T-helper 9 cell (primary cell): ENCODE data around the gene BMPER.
"Not testable (repeated sequence)": the region's sequence is repeated elsewhere in the genome, so short reads cannot be mapped to it uniquely, and the experiment has no call there.

Experiments used
- DNase-seq: peaks from one replicate; pipeline ENCODE4 v3.0.0-alpha.2; 2020

BMPER gene

GRCh38 chr7:34145603-34146002 lies 240.3 kb downstream of the BMPER start:
- DNase-seq: no peak

GRCh38 chr7:34153656-34154270 lies 248.4 kb downstream of the BMPER start:
- no peak for DNase-seq

DNA sequence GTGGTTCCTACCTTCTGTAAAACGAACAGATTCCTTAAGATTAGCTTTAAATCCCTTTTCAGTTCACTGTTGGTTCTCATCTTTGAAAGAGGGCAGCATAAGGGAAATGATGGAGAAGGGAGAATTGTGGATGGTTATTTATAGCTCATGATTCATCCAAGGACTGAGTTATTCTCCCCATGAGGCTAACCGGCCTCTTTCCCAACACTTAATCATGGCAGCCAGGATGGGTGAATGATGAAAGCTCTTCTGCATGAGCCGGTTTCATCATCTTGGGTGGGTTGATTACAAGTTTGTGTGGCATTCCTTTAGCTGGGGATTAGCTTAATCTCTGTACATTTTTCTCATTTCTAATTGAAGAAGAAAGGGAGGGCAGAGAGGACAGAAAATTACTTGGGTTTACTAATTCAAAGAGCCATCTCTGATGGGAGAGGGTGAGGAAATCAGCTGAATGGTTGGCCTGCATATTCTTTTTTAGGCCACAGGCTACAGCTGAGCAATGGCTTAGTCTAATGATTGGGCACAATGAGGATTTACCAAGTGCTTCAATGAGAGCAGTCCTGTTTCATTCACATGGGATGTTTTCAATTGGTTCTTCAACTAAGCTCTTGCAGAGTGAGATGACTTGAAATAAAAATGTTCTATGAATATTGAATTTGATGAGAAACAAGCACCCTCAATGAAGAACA lies 250.0 kb downstream of the BMPER start:
- no peak for DNase-seq

DNA sequence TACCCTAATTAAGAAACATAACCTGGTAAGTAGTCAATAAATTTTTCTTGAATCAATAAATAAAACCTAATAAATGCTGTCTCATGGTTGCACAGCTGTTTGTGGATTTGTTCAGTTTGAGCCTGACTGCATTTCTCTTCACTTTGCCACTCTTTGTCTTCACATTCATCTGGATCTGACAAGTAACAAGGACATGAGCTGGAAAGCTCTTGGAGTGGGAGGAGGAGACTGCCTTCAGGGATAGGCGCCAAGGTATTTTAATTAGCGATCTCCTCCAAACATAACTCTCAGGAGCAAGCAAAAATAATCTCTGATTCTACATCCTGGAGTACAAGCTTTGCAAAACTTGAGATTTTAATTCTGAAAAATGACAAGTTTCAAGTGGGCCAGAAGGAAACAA lies 251.0 kb downstream of the BMPER start:
- DNase-seq: no peak

DNA sequence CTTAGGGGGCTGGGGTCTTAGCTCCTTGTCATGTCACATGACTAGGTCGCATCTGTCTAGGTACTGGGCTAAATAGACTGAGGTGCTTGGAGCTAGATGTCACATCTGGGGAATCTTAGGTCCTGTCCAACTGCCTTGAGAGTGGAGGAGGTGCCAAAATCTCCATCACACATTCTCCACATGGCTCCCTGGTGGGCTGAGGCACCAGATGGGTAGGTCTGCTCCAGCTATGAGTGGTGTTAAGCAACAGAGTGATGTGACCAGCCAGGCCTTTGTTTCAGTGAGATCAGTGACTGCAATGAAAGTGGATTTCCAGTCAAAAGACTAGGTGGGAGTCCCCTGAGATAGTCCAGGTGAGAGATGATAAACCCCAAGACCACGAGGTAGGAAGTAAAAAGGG lies 251.8 kb downstream of the BMPER start:
- no peak for DNase-seq

DNA sequence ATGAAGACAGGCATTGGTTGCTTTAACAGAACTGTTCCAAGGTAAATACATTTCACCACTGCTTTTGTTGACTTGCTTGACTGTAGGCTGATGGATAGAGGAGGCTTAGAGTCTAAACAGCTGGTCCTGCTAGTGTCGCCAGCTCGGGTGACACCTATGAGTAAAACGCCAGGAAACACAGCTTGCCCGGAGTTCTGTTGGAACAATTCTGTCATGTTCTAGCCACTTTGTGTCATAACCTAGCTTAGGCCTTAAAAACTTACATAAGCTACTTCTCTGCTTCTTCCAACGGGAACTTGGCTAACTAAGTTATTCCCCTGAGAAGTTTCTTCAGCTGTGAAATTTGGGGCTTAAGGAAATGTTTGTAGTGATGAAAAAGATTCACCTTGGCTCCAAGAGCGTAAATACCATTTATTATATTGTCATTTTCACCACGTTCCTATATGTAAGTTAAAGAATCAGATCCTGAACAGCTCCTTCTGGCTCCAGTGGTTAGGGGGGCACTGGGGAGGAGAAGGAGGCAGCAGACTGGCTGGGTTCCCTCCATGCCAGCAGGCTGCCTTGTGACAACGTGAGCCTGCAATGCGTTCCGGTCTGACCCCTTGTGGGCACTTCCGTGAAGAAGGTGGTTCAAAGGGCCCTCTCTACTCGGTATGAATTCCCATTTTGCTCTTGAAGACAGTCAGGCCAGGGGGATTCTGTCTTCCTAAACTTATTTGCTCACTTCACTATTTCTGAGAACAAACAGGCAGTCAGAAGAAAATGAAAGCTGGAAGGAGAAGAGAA lies 253.2 kb downstream of the BMPER start:
- DNase-seq: no peak

DNA sequence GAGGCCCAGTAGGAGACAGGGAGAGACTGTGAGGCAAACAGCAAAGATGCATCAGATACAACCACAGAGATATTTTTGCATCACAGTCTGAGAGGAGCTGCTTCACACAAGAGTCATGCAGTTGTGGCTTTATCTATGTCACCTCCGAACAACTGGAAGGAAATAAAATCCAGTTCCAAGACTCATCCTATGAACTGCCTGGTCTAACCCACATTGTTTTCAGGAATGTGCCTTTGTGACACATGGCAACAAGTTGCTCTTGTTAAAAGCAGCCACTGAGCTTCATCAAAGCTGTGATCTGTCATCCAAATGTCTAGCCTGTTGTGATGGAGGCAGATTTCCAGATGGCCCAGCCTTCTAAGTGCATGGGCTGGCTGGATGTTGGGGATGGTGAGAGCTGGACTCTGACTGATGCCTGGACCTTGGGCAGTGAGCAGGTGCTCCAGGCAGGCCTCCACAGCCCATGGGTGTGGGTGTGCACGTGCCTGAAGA lies 255.0 kb downstream of the BMPER start:
- DNase-seq: no peak

GRCh38 chr7:34162027-34162565 lies 256.8 kb downstream of the BMPER start:
- DNase-seq: no peak

- no peak for DNase-seq
Measured at GRCh38 chr7:34162677-34163076, 257.3 kb downstream of the BMPER start.

DNA sequence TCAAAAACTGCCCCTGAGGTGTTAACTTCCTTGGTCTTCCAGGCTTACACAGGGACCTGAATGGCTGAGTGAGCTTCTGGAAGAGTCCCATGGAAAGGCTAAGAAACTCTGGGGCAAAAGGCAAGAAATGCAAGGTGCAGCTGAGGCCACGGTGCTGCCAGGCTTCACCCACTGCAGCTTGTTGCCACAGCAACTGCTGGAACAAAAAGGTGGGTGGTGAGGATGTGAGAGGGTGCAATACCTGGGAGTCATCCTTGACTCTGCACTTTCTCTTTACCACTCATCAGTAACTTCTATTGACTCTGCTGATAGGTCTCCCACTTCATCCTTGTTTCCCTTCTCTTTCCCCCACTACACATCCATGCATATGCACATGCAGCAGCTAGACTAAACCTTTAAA lies 258.6 kb downstream of the BMPER start:
- no peak for DNase-seq

DNA sequence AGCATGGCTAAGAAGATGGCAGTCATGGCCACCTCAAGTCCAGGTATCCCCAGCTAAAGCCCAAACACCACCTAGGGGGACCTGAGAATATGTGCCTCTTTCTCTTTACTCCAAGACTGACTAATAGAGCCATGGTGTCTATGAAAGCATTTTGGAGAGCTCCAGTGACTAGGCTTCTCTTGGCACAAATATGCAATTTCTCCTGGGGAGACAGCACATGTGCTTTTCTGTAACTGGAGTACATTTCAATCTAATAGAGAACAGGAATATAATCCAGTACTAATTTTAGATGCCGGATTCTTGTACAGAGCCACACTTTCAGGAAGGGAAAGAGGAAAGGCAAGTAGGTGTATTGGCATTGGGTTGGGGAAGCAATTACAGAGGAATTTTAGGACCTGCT lies 260.1 kb downstream of the BMPER start:
- no peak for DNase-seq

GRCh38 chr7:34165927-34166550 lies 260.7 kb downstream of the BMPER start:
- no peak for DNase-seq

DNA sequence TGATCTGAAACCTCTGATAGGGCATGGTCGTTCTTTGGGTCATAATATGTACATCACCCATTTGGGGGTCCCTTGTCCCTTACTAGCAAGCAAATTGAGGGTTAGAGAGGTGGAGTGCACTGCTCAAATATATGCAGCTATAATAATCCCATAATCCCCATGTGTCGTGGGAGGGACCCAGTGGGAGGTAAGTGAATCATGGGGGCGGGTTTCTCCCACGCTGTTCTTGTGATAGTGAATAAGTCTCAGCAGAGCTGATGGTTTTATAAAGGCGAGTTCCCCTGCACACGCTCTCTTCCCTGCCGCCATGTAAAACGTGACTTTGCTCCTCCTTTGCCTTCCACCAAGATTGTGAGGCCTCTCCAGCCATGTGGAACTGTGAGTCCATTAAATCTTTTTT lies 262.7 kb downstream of the BMPER start:
- no peak for DNase-seq

- not testable (repeated sequence) for DNase-seq
Measured at GRCh38 chr7:34174688-34175616, 269.6 kb downstream of the BMPER start.

- DNase-seq: no peak
Measured at GRCh38 chr7:34175837-34176236, 270.5 kb downstream of the BMPER start.

DNA sequence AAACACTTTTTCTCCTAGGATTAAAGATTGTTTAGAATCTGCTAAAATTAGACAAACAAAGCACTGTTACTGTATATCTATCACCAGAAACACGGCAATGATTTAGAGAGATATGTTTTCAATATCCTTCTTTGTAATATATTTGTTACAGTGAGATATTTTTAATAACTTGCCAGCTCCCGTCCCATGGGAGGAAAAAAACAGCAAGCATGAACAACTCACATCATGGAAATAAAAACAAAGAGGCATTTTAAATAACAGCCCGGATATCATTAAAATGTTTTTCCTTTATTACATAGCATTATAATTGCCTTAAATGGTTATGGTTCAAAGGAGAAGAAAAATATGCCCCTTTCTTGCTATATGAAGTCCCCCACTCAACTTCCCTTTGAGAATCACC lies 272.1 kb downstream of the BMPER start:
- no peak for DNase-seq

DNA sequence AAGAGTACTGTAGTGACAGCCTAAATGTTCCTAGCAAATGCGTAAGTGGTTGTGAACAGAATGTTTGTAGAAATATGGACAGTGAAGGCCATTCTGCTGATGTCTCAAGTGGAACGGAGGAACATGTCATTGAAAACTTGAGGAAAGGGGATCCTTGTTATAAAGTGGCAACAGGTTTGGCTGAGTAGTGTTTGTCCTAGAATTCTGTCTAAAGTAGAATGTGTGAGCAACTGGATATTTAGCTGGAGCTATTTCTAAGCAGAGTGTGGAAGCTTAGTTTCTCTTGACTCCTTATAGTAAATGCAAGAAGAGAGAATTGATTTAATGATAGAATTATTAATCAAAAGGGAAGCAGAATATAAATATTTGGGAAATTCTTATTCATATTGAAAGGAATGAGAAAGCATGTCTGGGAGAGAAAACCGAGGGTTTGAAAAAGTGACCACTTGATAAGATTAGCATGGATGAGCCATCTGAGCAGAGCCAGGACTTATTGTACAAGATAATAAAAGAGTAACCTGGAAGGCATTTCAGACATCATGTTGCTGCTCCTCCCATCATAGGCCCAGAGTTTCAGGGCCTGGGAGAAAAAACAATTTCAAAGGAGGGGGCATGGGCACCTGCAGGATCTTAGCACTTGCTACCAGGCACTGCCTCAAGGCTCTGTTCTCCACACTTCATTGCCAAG lies 276.1 kb downstream of the BMPER start:
- no peak for DNase-seq

DNA sequence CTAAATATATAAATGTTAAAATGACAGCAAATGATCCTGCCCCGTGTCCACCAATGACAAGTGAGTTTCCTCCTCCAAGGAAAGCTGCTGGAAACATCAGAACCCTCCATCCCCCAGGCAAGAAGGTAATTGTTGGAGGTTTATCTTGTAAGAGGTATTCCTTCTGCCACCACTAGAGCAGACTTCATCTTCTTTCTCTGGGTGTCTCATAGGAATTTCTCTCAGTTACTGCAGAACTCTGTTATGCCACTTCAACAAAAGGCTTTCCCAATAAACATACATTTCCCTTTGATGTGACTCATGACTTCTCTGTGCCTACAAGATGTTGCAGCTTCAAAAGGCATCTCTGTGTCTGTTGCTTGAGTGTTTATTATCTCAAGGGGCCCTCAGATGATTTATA lies 279.1 kb downstream of the BMPER start:
- DNase-seq: no peak

DNA sequence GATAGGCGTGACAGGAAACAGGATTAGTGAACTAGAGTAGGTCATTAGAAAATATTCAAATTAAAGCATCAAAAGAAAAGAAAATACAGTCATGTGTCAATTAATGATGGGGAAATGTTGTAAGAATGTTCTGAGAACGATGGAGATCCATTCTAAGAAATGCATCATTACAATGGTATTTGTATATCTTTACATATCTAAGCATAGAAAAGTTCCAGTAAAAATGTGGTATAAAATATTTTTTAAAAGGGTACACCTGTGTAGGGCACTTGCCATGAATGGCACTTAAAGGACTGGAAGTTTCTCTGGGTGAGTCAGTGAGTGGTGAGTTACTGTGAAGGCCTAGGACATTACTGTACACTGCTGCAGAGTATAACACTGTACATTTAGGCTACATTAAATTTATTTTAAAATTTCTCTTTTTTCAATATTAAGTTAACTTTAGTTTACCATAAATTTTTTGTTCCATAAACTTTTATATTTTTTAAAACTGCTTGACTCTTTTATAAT lies 282.5 kb downstream of the BMPER start:
- DNase-seq: no peak

DNA sequence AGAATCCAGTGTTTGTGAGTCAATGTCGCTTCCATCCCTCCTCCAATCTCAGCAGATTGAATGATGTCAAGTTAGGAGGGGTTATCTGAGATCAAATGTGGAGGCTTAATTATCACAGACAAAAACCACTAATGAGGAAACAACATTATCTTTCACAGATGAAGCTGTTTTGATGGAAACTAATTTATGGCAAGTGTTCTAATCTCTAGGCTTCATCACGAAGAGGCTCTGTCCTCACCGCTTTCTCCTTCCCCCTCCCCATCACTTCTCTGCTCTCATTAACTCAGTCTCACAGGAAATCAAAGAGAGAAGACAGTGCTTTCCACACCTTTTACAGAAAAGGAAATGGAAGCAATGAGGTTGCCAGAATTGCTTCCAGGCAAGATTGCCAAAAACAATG lies 283.7 kb downstream of the BMPER start:
- DNase-seq: no peak

DNA sequence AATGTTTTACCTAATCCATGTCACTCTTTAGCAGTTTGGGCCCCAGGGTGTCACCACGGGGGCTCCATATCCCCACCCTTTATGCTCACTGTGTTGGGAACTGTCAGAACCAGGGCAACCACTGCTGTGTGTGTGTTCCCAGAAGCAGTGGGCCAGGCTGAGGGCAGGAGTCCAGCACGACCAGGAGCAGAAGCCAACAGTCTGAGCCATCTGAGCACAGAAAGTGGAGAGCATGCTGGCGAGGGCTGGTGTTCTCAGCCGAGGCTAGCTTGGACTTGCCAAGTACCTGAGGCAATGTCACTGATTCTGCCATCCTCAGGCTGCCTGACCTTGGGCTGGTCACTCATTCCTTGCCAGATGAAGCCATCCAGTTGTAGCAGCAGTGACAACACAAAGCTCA lies 285.0 kb downstream of the BMPER start:
- DNase-seq: no peak
